PC-9 (cell line): Measurements from ENCODE around the gene CPNE7. TPM values are rescaled to one million over a fixed set of nuclear protein-coding genes. Genes with fewer than 3 reads are reported as not detected.
"Not testable (repeated sequence)": the region's sequence is repeated elsewhere in the genome, so short reads cannot be mapped to it uniquely, and the experiment has no call there.

ENCODE experiments used
- BruUV-seq: library from RNA; stranded (reverse); fragments of 400-500 nt; replicated peaks from 2 replicates; lab custom pipeline; 2021; lab: Mats Ljungman, UMichigan
- CTCF ChIA-PET: fragments of 300-600 bp; sonication (Branson Sonifier 250); formaldehyde crosslinking; loops from one replicate; lab custom pipeline; 2022; ENCODE audit warnings: antibody characterized with exemption; lab: Charles Lee
- POLR2A ChIA-PET: fragments of 300-600 bp; sonication (Branson Sonifier 250); formaldehyde crosslinking; loops from one replicate; lab custom pipeline; 2022; ENCODE audit warnings: antibody characterized with exemption; ENCODE audit not compliant: unreplicated experiment; lab: Charles Lee
- DNase-seq, 2 experiments: peaks; one replicate each; pipeline versions ENCODE4 v3.0.0 to v3.0.0-alpha.2; 2015 to 2022; ENCODE audit warnings: mixed read lengths in 1 of 2
- H2AFZ ChIP-seq: fragments of 200-600 bp; sonication (generic); 2 replicates; pipeline ENCODE4 v1.8.1; 2017; ENCODE audit warnings: antibody characterized with exemption
- H3F3A ChIP-seq: fragments of 200-600 bp; sonication (generic); 2 replicates; pipeline ENCODE4 v1.8.1; 2017; ENCODE audit warnings: antibody characterized with exemption, mild to moderate bottlenecking, low read depth; ENCODE audit not compliant: insufficient read depth
- H3K27ac ChIP-seq: fragments of 200-600 bp; sonication (generic); 2 replicates; pipeline ENCODE4 v1.6.1; 2016; ENCODE audit warnings: mixed run types
- H3K27me3 ChIP-seq: fragments of 200-600 bp; sonication (generic); 2 replicates; pipeline ENCODE4 v1.6.1; 2016; ENCODE audit warnings: low read depth, mixed run types; ENCODE audit not compliant: insufficient read depth
- H3K36me3 ChIP-seq: fragments of 200-600 bp; sonication (generic); 2 replicates; pipeline ENCODE4 v1.6.1; 2016; ENCODE audit warnings: low read depth, mixed run types
- H3K4me1 ChIP-seq: fragments of 200-600 bp; sonication (generic); replicated peaks from 2 replicates; pipeline ENCODE4 v1.6.1; 2016; ENCODE audit warnings: mixed run types; ENCODE audit not compliant: insufficient read depth
- H3K4me2 ChIP-seq: fragments of 200-600 bp; sonication (generic); 2 replicates; pipeline ENCODE4 v1.6.1; 2017; ENCODE audit warnings: mixed run types
- H3K4me3 ChIP-seq: fragments of 200-600 bp; sonication (generic); 2 replicates; pipeline ENCODE4 v1.6.1; 2016; ENCODE audit warnings: mixed run types
- H3K79me2 ChIP-seq: fragments of 200-600 bp; sonication (generic); 2 replicates; pipeline ENCODE4 v1.6.1; 2017; ENCODE audit warnings: low read depth, mixed run types
- H3K9me2 ChIP-seq: fragments of 200-600 bp; sonication (generic); 2 replicates; pipeline ENCODE4 v1.8.1; 2017; ENCODE audit warnings: mild to moderate bottlenecking; ENCODE audit not compliant: insufficient read depth
- H3K9me3 ChIP-seq: fragments of 200-600 bp; sonication (generic); 2 replicates; pipeline ENCODE4 v1.8.1; 2016; ENCODE audit warnings: low read depth; ENCODE audit not compliant: insufficient read depth
- H4K20me1 ChIP-seq: fragments of 200-600 bp; sonication (generic); 2 replicates; pipeline ENCODE4 v1.8.1; 2017; ENCODE audit not compliant: insufficient read depth
- CTCF ChIP-seq: fragments of 200-600 bp; sonication (generic); conservative IDR thresholded peaks from 2 replicates; pipeline ENCODE4 v1.6.1; 2017; ENCODE audit warnings: mixed run types, antibody characterized with exemption, mild to moderate bottlenecking, moderate library complexity
- EZH2 ChIP-seq: fragments of 200-600 bp; sonication (generic); IDR thresholded peaks from 2 replicates; pipeline ENCODE4 v1.8.0; 2017; ENCODE audit warnings: antibody characterized with exemption, low read depth
- intact Hi-C: fragments of 100-400 bp; cut with micrococcal nuclease; formaldehyde crosslinking; loops from one replicate; pipeline ENCODE4 v1.10.0; 2022; ENCODE audit not compliant: unreplicated experiment
- total RNA-seq: library from RNA; stranded (reverse); gene quantifications from 2 replicates; pipeline ENCODE4 v1.2.3, GENCODE V29; 2021

CPNE7 gene
- total RNA-seq, 1 experiment from 2014 or later: 19.5 TPM

- peaks cover 30% of the 10 kb centered on the region for H4K20me1 ChIP-seq
- intact Hi-C loops: no loop called here
- H3K4me1 ChIP-seq: peaks cover 34% of the 10 kb centered on the region
- no peaks in the 10 kb centered on the region for H3K9me2 ChIP-seq
- H3K27ac ChIP-seq: no peak overlapping the region
- H3K36me3 ChIP-seq: peaks cover 13% of the 10 kb centered on the region
- BruUV-seq: no TSS peak
- DNase-seq: no peak
- H2AFZ ChIP-seq: no peak overlapping the region
- POLR2A ChIA-PET: no interaction called here
- H3K27me3 ChIP-seq: no peaks in the 10 kb centered on the region
- peaks cover 16% of the 10 kb centered on the region for H3K79me2 ChIP-seq
- TF ChIP-seq CTCF (no peak), EZH2 (no peak)
- no peaks in the 10 kb centered on the region for H3K9me3 ChIP-seq
- H3K4me3 ChIP-seq: no peak overlapping the region
- H3K4me2 ChIP-seq: no peak overlapping the region
- peaks cover 46% of the 10 kb centered on the region for H3F3A ChIP-seq
- CTCF ChIA-PET: no interaction called here
These were observed 7.6 kb upstream of the CPNE7 start for GRCh38 chr16:89567656-89568594.

DNA sequence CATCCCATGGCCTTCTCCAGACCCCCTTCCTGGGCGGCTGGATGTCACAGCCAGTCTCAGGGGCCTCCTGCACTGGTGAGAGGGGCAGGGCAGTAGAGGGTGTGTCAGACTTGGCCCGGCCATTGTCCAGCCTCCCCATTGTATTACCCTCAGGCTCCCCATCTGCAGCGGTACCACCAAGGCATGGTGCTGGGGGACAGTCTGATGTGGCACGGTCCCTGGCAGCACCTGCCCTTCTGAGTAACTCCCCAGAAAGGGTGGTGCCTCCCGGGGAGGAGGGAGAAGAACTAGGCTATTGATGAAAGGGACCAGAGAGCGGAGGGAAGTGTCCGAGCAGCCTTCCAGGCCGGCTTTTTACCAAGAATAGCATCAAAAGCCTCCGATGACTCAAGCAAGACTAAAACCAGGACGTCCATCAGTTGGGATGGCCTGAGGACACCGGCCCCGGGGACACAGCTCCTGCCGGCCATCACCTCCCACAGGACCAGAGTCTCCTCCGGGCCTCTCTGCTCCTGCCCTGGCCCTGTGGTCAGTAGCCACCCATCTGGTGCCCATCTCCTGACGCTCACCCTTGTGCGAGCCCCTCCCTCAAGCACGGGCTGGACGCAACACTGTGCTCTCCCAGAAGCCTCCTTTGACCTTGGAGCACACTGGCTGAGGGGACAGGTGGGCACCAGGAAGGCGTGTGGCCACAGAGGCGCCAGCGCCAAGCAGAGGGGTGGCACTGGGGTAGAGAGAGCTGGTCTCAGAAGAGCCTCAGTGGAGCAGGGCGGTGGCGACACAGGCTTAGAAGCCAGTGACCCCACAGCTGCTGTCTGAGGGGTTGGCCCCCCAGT is 5.8 kb upstream of the CPNE7 start:
- TF ChIP-seq EZH2 (no peak), CTCF (no peak)
- Histone ChIP-seq H3K4me2 (no peak overlapping the region), H3K27me3 (no peaks in the 10 kb centered on the region), H3K79me2 (no peaks in the 10 kb centered on the region), H3K9me3 (no peaks in the 10 kb centered on the region), H3K36me3 (no peaks in the 10 kb centered on the region), H4K20me1 (peaks cover 12% of the 10 kb centered on the region), H2AFZ (no peak overlapping the region), H3K9me2 (no peaks in the 10 kb centered on the region), H3F3A (peaks cover 34% of the 10 kb centered on the region), H3K4me3 (no peak overlapping the region), H3K27ac (no peak overlapping the region), H3K4me1 (peaks cover 16% of the 10 kb centered on the region)
- ChIA-PET POLR2A (no interaction called here), CTCF (no interaction called here)
- peak in 1 of 2 experiments; percentile 32 for DNase-seq
- no TSS peak for BruUV-seq
- intact Hi-C loops: loop anchor here (5.0 kb wide), 1 partner anchor 133 kb away; the partner anchor contains the start of gene SPATA2L

GRCh38 chr16:89570342-89570923 is 5.1 kb upstream of the CPNE7 start:
- TF ChIP-seq EZH2 (no peak), CTCF (no peak)
- no peaks in the 10 kb centered on the region for H3K79me2 ChIP-seq
- peaks cover 28% of the 10 kb centered on the region for H3F3A ChIP-seq
- H3K9me2 ChIP-seq: no peaks in the 10 kb centered on the region
- no peaks in the 10 kb centered on the region for H3K9me3 ChIP-seq
- no TSS peak for BruUV-seq
- peaks cover 9% of the 10 kb centered on the region; the same call in 1 of the 2 replicates for H4K20me1 ChIP-seq
- ChIA-PET CTCF (no interaction called here), POLR2A (no interaction called here)
- no peak overlapping the region for H3K4me2 ChIP-seq
- H3K4me3 ChIP-seq: no peak overlapping the region
- H2AFZ ChIP-seq: no peak overlapping the region
- DNase-seq: peak in 1 of 2 experiments; percentile 32
- H3K4me1 ChIP-seq: peaks cover 8% of the 10 kb centered on the region
- H3K36me3 ChIP-seq: no peaks in the 10 kb centered on the region
- H3K27ac ChIP-seq: no peak overlapping the region
- intact Hi-C loops: loop anchor here (5.0 kb wide), 1 partner anchor 132 kb away; the partner anchor contains the start of gene SPATA2L
- no peaks in the 10 kb centered on the region for H3K27me3 ChIP-seq

DNA sequence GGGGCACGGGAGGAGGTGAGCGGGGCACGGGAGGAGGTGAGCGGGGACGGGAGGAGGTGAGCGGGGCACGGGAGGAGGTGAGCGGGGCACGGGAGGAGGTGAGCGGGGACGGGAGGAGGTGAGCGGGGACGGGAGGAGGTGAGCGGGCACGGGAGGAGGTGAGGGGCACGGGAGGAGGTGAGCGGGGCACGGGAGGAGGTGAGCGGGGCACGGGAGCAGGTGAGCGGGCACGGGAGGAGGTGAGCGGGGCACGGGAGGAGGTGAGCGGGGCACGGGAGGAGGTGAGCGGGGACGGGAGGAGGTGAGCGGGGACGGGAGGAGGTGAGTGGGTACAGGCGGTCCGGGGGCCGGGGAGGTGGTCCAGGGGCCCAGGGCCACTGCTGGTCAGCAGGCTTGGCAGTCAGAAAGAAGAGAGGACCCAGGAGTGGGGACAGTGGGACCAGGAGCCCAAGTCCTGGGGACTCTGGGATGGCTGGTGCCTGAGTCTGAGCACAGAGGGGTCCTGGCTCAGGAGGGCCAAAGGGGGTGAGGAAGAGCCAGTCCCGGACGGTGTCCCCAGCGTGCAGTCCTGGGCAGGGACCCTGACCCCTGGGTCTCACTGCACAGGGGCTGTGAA is 4.5 kb upstream of the CPNE7 start:
- H3K27me3 ChIP-seq, H3K79me2 ChIP-seq, H2AFZ ChIP-seq, H3K4me1 ChIP-seq, H3K27ac ChIP-seq, H3K9me3 ChIP-seq, H3K36me3 ChIP-seq, H3K9me2 ChIP-seq, H4K20me1 ChIP-seq, BruUV-seq, H3K4me2 ChIP-seq, CTCF ChIA-PET, H3K4me3 ChIP-seq: not testable (repeated sequence)
- POLR2A ChIA-PET: interaction anchor here (0.5 kb wide), 1 partner anchor 20 kb away, joined by 3 read pairs; no protein-coding TSS in a partner anchor
- peak in 1 of 2 experiments; percentile 26 for DNase-seq
- intact Hi-C loops: loop anchor here (5.0 kb wide), 1 partner anchor 131 kb away; the partner anchor contains the start of gene SPATA2L
- peaks cover 22% of the 10 kb centered on the region; the same call in 1 of the 2 replicates for H3F3A ChIP-seq
